Measurements from ENCODE around the gene RPL15.
A peak's percentile ranks its signal among the peaks of the same experiment; 100 is the strongest.

The RPL15 gene

DNA sequence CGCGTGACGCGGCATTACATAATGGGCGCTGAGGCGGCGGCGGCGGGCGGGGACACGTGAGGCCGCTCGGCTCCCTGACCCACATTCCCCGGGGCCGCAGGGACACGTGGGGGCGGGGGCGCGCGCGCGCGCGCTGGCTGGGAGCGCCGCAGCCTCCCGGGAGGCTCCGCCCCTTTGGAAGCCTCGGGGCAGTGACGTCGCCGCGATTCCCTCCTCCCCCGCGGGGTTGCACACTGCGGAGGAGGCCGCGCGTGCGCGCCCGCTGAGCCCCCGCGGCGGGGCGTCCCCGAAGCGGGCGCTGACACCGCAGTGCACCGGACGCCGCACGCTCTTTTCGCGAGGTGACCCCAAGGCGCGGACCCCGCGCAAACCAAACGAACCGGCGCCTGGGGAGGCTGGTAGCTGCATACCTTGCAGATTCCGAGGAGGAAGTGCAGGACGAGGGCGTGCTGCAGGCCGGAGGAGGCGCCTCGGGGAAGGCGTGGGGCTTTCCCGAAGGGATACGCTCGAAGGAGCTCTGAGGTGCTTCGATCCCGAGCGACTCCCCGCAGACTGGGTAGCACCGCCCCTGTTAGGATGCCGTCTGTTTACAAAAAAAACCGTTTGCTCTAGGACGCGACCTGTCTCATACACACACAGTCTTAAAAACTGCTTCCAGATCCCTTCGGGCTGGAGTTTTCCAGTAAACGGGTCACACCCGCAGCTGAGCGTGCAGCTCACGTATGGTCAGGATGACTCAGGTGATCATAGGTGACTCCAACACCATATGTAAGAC is 29.2 kb downstream of the RPL15 start:
- TF ChIP-seq, protein P1, sequence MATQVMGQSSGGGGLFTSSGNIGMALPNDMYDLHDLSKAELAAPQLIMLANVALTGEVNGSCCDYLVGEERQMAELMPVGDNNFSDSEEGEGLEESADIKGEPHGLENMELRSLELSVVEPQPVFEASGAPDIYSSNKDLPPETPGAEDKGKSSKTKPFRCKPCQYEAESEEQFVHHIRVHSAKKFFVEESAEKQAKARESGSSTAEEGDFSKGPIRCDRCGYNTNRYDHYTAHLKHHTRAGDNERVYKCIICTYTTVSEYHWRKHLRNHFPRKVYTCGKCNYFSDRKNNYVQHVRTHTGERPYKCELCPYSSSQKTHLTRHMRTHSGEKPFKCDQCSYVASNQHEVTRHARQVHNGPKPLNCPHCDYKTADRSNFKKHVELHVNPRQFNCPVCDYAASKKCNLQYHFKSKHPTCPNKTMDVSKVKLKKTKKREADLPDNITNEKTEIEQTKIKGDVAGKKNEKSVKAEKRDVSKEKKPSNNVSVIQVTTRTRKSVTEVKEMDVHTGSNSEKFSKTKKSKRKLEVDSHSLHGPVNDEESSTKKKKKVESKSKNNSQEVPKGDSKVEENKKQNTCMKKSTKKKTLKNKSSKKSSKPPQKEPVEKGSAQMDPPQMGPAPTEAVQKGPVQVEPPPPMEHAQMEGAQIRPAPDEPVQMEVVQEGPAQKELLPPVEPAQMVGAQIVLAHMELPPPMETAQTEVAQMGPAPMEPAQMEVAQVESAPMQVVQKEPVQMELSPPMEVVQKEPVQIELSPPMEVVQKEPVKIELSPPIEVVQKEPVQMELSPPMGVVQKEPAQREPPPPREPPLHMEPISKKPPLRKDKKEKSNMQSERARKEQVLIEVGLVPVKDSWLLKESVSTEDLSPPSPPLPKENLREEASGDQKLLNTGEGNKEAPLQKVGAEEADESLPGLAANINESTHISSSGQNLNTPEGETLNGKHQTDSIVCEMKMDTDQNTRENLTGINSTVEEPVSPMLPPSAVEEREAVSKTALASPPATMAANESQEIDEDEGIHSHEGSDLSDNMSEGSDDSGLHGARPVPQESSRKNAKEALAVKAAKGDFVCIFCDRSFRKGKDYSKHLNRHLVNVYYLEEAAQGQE (IDR thresholded peaks at IDR 0.05; ENCODE audit: insufficient replicate concordance, low read depth): no peak
- TF ChIP-seq, protein P2, sequence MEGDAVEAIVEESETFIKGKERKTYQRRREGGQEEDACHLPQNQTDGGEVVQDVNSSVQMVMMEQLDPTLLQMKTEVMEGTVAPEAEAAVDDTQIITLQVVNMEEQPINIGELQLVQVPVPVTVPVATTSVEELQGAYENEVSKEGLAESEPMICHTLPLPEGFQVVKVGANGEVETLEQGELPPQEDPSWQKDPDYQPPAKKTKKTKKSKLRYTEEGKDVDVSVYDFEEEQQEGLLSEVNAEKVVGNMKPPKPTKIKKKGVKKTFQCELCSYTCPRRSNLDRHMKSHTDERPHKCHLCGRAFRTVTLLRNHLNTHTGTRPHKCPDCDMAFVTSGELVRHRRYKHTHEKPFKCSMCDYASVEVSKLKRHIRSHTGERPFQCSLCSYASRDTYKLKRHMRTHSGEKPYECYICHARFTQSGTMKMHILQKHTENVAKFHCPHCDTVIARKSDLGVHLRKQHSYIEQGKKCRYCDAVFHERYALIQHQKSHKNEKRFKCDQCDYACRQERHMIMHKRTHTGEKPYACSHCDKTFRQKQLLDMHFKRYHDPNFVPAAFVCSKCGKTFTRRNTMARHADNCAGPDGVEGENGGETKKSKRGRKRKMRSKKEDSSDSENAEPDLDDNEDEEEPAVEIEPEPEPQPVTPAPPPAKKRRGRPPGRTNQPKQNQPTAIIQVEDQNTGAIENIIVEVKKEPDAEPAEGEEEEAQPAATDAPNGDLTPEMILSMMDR (IDR thresholded peaks at IDR 0.05; ENCODE audit: insufficient read depth, low read length): no peak
- TF ChIP-seq SPI1 (IDR thresholded peaks at IDR 0.05; ENCODE audit: borderline replicate concordance, low read depth) (peak; percentile 82), POLR2AphosphoS5 (IDR thresholded peaks at IDR 0.05; ENCODE audit: low read depth) (peak; percentile 6; the same call in 1 of the 2 replicates), GABPA (IDR thresholded peaks at IDR 0.05; ENCODE audit: low read depth) (no peak)
- Histone ChIP-seq H3K4me3 (replicated peaks; ENCODE audit: insufficient read depth, low read length) (peak overlapping the region; percentile 79), H3K27ac (replicated peaks) (peak overlapping the region; percentile 78), H3K27me3 (ENCODE audit: insufficient read depth, poor library complexity, severe bottlenecking) (peaks cover 5% of the 10 kb centered on the region)
- peak; percentile 82 to 96 for DNase-seq (ENCODE audit: low read depth in 1 of 2, low spot score in 1 of 2)

DNA sequence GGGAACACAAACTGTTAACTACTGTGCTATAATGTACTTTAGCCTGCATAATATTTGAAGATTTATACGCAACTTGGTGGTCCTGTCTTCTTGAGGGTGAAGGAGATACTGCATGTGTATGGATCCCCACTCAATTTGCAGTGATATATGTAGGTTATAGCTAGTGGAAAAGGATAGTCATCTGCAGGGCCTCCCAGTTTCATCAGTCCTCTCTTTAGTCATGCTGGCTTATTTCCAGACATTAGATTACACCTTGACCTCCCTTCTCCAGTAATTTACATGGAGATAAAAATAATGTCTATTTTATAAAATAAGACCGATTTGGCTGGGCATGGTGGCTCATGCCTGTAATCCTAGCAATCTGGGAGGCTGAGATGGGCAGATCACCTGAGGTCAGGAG is 31.8 kb downstream of the RPL15 start:
- DNase-seq (ENCODE audit: low read depth in 1 of 2, low spot score in 1 of 2): no peak

DNA sequence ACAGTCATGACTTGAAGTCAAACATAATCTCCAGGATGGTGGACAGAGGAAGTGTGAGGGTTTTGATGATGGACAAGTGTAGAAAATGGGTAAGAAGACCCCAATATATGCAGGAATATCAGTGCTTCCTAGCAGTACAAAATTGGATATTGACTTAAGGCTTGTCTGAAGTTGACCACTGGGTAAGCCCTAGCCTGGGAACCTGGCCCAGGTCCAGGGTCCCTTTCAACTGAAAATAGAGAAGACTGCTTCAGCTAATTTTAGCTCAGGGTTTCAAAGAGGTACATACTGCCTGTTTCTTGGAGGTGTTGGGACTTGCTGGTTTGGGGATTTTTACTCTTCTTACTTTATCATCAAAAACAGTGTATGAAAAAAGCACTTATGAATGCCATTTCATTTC is 32.9 kb downstream of the RPL15 start:
- no peak overlapping the region for H3K27ac ChIP-seq (replicated peaks)
- no peak overlapping the region for H3K4me3 ChIP-seq (replicated peaks; ENCODE audit: insufficient read depth, low read length)
- TF ChIP-seq POLR2AphosphoS5 (IDR thresholded peaks at IDR 0.05; ENCODE audit: low read depth): no peak
- no peak for TF ChIP-seq GABPA (IDR thresholded peaks at IDR 0.05; ENCODE audit: low read depth)
- TF ChIP-seq, protein P1 (IDR thresholded peaks at IDR 0.05; ENCODE audit: insufficient replicate concordance, low read depth): no peak
- TF ChIP-seq, protein P2 (IDR thresholded peaks at IDR 0.05; ENCODE audit: insufficient read depth, low read length): no peak
- TF ChIP-seq SPI1 (IDR thresholded peaks at IDR 0.05; ENCODE audit: borderline replicate concordance, low read depth): no peak
- H3K27me3 ChIP-seq (ENCODE audit: insufficient read depth, poor library complexity, severe bottlenecking): no peaks in the 10 kb centered on the region
- no peak for DNase-seq (ENCODE audit: low read depth in 1 of 2, low spot score in 1 of 2)

More for the DNA sequence above, 31.8 kb downstream of the RPL15 start:
- Histone ChIP-seq H3K27me3 (ENCODE audit: insufficient read depth, poor library complexity, severe bottlenecking) (peaks cover 5% of the 10 kb centered on the region), H3K4me3 (replicated peaks; ENCODE audit: insufficient read depth, low read length) (no peak overlapping the region), H3K27ac (replicated peaks) (no peak overlapping the region)
- TF ChIP-seq, protein P1 (IDR thresholded peaks at IDR 0.05; ENCODE audit: insufficient replicate concordance, low read depth): no peak
- TF ChIP-seq SPI1 (IDR thresholded peaks at IDR 0.05; ENCODE audit: borderline replicate concordance, low read depth) (no peak), GABPA (IDR thresholded peaks at IDR 0.05; ENCODE audit: low read depth) (no peak)
- TF ChIP-seq, protein P2 (IDR thresholded peaks at IDR 0.05; ENCODE audit: insufficient read depth, low read length): no peak

Measured in HL-60 (cell line).